ENCODE results near the gene SLK.

The SLK gene

DNA sequence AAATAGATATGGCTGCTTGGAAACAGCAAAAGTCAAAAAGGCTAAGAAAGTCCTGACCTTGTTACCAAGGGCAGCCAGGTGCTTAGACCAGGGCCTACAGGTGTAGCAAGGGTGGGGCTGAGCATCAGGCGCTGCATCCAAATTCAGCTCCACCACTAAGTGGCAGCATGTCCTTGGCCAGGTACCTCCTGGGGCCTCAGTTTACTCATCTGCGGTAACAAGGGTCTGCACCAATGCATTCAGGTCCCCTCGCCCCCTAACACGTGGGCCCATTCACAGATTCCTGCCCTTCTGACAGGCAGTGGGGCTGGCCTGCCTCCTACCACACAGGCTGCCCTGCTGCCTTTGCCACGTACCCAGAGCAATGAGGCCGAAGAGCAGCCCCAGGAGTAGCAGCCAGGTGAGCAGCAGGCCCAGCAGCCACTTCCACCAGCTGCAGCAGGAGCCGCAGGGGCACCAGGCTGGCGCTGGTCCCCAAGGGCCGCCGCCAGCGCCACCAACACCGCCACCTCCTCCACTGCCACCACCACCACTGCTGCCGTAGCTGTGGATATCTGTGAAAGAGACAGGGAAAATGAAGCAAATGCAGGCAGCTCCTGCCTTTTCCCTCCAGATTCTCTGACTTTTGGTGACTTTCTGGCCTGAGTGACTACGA, 89.8 kb downstream of the SLK start:
- no peak for DNase-seq

DNA sequence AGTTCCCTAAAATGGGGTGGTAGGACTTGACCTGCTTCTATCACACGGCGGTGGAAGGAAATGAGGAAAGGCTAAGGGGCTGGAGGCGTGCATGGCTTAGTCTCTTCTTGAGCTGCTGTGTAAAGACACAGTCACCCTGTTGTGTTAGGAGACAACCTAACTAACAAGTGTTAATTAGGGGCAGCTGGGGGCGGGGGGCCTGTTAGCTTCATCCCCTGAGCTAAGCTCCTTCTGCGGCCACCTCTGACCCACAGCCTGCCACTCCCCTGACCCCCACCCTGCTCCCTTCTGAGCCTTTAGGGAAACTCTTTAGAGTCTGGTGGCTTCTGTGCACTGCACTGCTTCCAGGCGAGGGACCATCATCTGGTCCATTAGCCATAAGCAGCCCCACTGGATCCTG, 90.8 kb downstream of the SLK start:
- no peak for DNase-seq

DNA sequence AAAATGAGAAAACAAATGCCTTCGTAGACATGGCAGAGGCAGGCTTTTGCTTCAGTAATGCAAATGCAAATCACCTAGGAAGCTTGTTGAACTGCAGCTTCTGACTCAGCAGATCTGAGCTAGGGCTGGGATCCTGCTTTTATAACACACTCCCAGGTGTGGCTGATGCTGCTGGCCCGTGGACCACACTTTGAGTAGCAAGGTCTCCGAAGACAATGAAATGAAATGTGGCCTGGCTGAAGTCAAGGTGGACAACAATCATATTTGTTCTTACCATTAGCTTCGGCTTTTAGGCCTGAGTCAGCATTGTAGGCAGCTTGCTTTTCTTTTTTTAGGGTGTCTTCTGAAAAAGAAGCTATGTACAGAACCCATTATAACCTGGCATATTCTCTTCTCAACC, 92.4 kb downstream of the SLK start:
- no peak for DNase-seq

DNA sequence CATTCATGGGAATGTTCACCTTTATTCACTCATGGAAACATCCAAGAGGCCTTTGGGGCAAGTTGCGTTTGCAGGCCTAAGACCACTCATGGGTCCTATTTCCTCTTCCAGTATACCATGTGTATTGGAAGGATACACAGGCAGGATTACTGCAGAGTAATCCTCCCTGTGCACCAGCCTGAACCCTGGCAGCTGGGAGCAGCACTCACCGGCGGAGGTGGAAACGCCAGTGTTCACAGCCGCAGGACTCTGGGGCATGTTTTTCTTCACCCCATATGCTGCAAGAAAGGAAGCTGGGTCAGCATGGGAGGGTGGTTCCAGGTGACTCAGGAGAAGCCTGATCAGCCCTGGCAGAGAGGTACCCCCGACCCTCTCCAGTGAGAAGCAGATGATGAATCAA, 94.3 kb downstream of the SLK start:
- DNase-seq = no peak

DNA sequence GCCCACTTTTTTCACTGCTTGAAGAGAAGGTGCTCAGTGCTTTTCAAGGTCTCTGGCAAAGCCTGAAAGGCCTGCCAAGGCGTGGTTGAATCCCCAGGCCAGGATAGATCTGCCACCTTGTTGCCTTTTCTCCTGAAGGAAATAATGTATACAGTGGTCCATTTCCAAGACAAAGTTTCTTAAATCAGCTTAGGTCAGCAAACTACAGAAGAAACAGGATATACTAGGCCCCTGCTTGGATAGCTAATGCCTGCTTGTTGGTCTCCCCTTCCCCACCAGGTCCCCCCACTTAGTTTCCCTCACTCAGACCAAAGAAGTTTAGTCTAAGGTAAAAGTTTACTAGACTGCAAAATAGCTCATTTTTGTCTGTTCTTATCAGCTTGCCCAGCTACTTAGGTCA, 98.8 kb downstream of the SLK start:
- DNase-seq = no peak

DNA sequence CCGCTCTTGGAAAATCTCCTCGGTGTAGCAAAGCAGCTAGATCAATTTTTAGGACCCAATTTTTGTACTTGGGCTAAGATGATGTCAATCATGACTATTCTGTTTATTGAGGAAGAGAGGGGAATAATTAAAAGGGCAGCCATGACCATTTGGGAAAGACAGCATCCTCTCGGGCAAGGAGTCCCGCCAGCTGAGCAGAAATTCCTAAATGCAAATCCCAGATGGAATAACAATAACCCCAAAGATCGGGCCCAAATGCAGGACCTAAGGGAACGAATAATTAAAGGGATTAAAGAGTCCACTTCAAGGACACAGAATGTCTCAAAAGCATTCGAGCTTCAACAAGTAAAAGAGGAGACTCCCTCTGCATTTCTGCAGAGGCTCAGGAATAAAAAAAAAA, 100.0 kb downstream of the SLK start:
- no peak for DNase-seq

DNA sequence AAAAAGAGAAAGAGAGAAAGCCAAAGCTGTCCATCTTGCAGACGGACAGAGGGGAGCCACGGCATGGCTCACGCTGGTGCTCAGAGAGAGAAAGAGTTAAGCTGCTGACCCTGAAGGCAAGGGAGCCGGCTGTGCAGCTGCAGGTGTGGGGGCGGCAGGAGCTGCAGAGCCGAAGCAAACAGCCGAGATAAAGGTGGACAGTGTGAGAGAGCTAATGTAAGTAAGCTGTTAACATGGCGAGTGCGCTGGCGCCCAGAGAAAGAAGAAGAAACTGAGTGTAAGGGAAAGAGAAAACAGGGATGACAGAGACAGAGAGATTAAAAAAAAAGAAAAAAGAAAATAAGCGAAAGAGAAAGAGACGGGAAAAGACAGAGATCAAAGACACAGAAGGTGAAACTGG, 100.6 kb downstream of the SLK start:
- no peak for DNase-seq

DNA sequence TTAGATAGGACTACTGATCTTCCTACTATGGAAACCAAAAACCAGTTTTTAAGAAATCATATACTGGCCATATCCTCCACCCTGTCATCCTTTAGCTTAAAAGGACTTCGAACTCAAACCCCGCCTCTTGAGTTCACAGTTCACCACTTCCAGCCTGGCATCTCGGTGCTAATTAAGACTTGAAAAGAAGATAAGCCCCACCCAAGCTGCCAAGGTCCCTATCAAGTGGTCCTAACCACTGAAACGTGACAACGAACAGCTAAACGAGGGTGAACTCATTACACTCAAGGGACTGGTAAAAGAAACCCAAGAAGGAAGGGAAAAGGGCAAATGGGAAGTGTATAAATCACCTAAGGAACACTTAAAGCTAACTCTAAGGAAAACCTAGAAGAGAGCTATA, 102.7 kb downstream of the SLK start:
- DNase-seq = no peak

DNA sequence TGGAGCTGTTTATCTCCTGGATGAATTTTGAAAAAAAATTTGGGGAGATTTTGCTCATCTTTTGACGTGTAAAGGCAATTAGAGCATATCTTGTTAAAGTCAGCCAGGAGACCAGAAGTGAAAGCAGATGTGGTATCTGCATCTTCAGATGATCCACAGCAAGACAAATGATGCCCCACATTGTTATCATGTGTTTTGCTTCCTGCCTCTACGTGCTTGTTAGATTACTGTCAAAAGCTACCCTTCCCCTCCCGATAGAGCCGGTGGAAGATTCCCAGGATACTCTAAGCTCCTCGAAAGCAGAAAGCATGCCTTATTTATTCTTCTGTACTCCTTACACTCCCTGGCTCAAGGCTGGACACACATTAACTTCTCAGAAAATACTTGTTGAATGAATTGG, 105.8 kb downstream of the SLK start:
- no peak for DNase-seq

DNA sequence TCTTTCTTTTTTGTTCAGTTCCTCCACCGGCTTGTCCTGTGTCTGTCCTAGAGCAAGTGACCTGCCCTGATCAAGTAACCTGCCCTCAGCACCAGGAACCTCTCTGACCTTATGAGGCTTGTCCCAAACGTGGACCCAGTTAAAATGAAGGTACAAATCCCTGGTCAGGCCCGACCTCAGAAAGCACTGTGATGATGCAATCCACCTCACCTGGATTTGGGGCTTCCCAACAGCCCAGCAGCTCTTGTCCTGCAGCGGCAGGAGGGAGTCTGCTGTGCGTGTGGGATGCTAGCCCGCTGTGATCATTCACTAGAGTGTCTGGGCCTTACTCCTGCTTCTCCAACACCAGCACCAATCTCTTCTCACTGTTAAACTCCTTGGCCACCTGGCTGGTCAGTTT, 107.6 kb downstream of the SLK start:
- DNase-seq = no peak

DNA sequence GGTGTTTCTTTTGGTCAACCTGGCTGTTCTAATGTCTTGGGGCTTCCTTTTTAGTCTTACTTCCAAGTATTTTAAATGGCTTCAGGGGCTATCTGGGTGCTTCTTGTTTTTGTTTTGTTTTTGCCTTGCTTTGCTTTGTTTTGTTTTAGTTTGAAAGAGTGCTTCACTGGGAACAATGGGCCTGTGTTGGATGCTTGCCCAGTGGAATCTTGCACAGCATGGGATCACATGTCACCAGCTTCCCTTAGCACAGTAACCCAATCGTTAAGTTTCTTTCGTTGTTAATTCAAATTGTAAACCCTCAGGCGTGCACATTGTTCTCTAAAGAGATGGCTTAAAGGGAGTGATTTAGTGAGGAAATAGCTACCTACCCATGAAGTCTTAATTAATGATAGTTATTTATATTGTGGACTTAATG, 109.8 kb downstream of the SLK start:
- no peak for DNase-seq

DNA sequence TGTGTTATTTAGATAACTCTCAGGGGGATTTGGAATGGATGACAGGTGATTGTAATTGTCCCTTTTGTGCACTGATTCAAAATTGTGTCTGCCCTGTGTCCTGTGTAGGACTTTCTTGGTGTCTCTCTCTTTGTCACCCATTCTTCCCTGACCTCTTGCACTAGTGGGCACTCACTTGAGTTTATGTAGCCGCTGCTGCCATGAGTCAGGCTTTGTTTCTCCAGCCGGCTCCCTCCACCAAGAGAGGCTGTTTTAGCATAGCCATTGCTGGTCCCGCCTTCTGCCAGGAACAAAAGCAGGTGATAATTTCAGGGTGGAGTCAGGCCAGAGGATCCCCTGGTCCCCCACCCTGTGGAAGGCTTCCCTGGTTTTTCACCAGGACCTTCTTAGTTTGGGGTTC, 110.3 kb downstream of the SLK start:
- no peak for DNase-seq

DNA sequence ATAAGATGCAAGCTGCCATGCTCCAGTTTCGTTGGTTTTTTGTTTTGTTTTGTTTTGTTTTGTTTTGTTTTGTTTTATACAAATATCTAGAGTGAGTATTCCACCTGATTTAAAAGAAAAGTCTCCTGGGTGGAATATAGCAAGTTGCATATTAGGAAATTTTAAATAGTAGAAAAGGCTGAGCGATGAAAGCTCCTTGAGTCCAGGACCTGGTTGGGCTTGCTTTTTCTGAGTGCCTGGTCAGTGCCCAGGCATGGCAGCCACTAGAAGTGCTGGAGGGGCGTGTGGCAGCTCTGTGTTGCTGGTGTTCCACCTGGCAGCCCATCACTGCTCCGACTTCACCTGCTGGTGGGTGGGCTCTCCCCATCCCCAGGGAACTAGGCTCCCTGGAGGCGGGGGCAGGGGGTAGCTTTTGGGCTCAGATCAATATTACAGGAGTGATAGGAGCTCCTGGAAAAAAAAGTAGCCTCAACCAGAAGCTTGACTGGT, 110.8 kb downstream of the SLK start:
- DNase-seq = no peak

Measured in stimulated activated CD4-positive, alpha-beta T cell treated with anti-CD3 and anti-CD28 coated beads, Interleukin-4, amount 100 ng/mL, for 4 hours (primary cell).